Measurements from ENCODE around the gene RNF181. TPM values are rescaled to one million over a fixed set of nuclear protein-coding genes. Genes with fewer than 3 reads are reported as not detected.

Gene RNF181
- total RNA-seq, 1 experiment from 2014 or later = 125 TPM

DNA sequence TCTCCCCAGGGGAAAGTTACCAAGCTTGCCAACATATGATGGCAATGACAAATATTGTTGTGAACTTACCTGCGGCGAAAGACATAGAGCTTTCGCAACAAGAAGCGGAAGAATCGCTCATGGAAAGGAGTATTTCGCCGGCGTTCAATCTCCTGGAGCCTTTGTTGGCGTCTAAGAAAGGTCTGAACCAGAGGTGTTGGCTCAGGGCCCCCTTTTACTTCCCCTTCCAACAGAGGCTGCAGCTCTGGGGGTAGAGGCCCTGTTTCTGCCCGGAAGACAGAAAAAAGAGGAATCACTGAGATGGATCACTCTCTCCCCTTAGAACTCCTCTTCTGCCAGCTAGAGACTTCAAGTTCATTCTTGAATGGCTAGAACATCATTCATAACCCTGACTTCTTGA lies 45.1 kb upstream of the RNF181 start:
- Mint-ChIP-seq H3K4me1 (ENCODE audit: insufficient read depth, unreplicated experiment) (peaks cover 7% of the 10 kb centered on the region), H3K27me3 (ENCODE audit: insufficient read depth, unreplicated experiment) (no peaks in the 10 kb centered on the region), H3K9me3 (ENCODE audit: unreplicated experiment) (no peaks in the 10 kb centered on the region), H3K36me3 (ENCODE audit: insufficient read depth, unreplicated experiment) (peaks cover 53% of the 10 kb centered on the region), H3K4me3 (ENCODE audit: unreplicated experiment) (no peak overlapping the region), H3K27ac (ENCODE audit: low read depth, unreplicated experiment) (no peak overlapping the region)
- intact Hi-C loops (cut with micrococcal nuclease) = loop anchor here (5.0 kb wide), 1 partner anchor 238 kb away; no protein-coding TSS in a partner anchor
- no peak for TF ChIP-seq CTCF (IDR thresholded peaks at IDR 0.05; ENCODE audit: unreplicated experiment)
- ChIA-PET CTCF (interaction anchor here (0.5 to 12.7 kb wide), 13 partner anchors 10 to 484 kb away, joined by 3 to 293 read pairs (median 5); partner anchors contain the start of genes GGCX, MAT2A and SH2D6), POLR2A (interaction anchor here (0.6 to 16.8 kb wide), 12 partner anchors 9 to 223 kb away, joined by 3 to 287 read pairs (median 6); partner anchors contain the start of genes MAT2A, RNF181, SH2D6 and TGOLN2)
- no peak for DNase-seq (ENCODE audit: unreplicated experiment)
- BruUV-seq (replicated peaks) = no TSS peak

DNA sequence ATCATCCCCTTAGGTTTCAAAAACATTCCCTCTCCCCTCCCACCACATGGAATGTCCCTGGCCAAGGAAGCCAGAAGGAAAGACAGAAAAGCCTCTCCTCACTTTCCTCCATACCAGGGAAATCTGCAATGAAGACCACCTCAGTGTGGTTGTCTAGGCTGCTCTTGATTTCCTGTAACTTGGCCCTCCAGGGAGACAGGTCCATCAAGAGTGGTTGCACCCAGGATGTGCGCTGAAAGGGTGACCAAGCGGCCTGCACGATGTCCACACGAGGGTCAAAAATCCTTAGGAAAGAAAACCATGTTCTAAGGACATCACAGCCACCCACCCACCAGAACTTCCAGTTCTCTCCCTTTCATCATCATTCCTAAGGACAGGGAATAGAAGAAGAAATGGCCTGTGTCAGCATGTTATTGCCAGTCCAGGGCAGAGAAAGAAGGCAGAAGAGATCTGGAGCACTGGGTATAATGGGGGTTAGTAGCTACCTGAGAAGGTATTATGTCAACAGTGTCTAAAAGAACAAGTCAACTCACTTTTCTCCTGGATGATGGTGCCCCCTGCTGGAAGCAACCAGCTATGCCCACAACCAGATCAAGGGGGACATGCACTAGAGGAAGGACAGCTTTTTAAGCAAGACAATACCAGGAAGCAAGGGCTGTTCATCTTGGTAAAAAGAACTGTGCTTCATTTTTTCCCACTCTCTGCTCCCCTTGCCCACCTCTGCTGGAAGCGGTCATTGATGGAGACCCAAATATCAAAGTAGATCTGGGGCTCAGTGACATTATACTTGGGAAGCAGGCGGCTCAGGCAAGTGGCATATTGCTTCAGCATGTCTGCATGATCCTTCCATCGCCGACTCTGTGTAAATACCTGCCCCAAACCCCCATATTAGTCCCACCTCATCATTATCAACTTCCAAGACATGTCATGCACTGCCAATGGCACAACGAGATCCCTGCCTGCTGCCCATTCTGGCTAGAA lies 43.6 kb upstream of the RNF181 start:
- POLR2A ChIA-PET = interaction anchor here (0.5 to 16.8 kb wide), 19 partner anchors 12 to 227 kb away, joined by 3 to 287 read pairs (median 4); partner anchors contain the start of genes MAT2A, RETSAT, RNF181 and SH2D6
- TF ChIP-seq CTCF (IDR thresholded peaks at IDR 0.05; ENCODE audit: unreplicated experiment) = peak; percentile 87
- peaks cover 1% of the 10 kb centered on the region for H3K4me1 Mint-ChIP-seq (ENCODE audit: insufficient read depth, unreplicated experiment)
- H3K36me3 Mint-ChIP-seq (ENCODE audit: insufficient read depth, unreplicated experiment) = peaks cover 48% of the 10 kb centered on the region
- no TSS peak for BruUV-seq (replicated peaks)
- CTCF ChIA-PET = interaction anchor here (0.6 to 12.7 kb wide), 29 partner anchors 8 to 263 kb away, joined by 3 to 293 read pairs (median 4); partner anchors contain the start of genes ELMOD3, GGCX, MAT2A and RETSAT
- no peaks in the 10 kb centered on the region for H3K9me3 Mint-ChIP-seq (ENCODE audit: unreplicated experiment)
- H3K27me3 Mint-ChIP-seq (ENCODE audit: insufficient read depth, unreplicated experiment) = no peaks in the 10 kb centered on the region
- intact Hi-C loops (cut with micrococcal nuclease) = loop anchor here (1.0 to 5.0 kb wide), 3 partner anchors 132 to 240 kb away; no protein-coding TSS in a partner anchor
- no peak overlapping the region for H3K4me3 Mint-ChIP-seq (ENCODE audit: unreplicated experiment)
- DNase-seq (ENCODE audit: unreplicated experiment) = peak; percentile 88
- no peak overlapping the region for H3K27ac Mint-ChIP-seq (ENCODE audit: low read depth, unreplicated experiment)

DNA sequence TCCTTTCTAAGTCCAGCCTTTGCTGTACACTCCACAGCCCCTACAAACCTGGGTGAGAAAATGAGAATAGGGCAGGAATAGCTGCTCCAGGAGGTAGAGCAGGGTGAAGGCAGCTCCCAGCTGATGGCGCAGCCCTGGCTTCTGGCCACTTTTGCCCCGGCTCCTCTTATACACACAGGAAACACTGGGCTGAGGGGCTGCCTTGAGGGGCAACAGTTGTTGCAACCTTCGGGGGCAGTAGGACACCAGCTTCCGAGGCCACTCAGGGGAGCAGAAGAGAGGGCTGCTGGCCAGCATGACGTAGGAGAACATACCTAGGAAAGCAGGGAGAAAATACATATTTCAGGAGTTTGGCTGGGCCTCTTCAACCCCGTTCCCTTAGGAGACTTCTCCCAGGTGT lies 42.4 kb upstream of the RNF181 start:
- TF ChIP-seq CTCF (IDR thresholded peaks at IDR 0.05; ENCODE audit: unreplicated experiment) = no peak
- no peak for DNase-seq (ENCODE audit: unreplicated experiment)
- intact Hi-C loops (cut with micrococcal nuclease) = loop anchor here (5.0 kb wide), 1 partner anchor 241 kb away; no protein-coding TSS in a partner anchor
- Mint-ChIP-seq H3K9me3 (ENCODE audit: unreplicated experiment) (no peaks in the 10 kb centered on the region), H3K4me3 (ENCODE audit: unreplicated experiment) (no peak overlapping the region), H3K27me3 (ENCODE audit: insufficient read depth, unreplicated experiment) (no peaks in the 10 kb centered on the region), H3K27ac (ENCODE audit: low read depth, unreplicated experiment) (no peak overlapping the region), H3K4me1 (ENCODE audit: insufficient read depth, unreplicated experiment) (no peaks in the 10 kb centered on the region), H3K36me3 (ENCODE audit: insufficient read depth, unreplicated experiment) (peaks cover 48% of the 10 kb centered on the region)
- CTCF ChIA-PET = interaction anchor here (0.6 to 12.7 kb wide), 6 partner anchors 13 to 198 kb away, joined by 4 to 293 read pairs (median 4); partner anchors contain the start of genes ELMOD3, MAT2A, RETSAT and SH2D6
- no TSS peak for BruUV-seq (replicated peaks)
- POLR2A ChIA-PET = interaction anchor here (0.9 to 12.3 kb wide), 4 partner anchors 8 to 133 kb away, joined by 3 to 153 read pairs (median 4); partner anchors contain the start of genes GGCX, MAT2A and SH2D6

Measured in MCF 10A (cell line).